GM12874 (cell line): Measurements from ENCODE around the gene MAD1L1.

Source experiments
- TF ChIP-seq, protein P1 (sequence below): IDR thresholded peaks from 2 replicates; pipeline ENCODE4 v1.5.1; 2011; ENCODE audit warnings: low read depth, mild to moderate bottlenecking, control low read depth, low read length, moderate library complexity; ENCODE audit not compliant: insufficient read depth

MAD1L1 gene

DNA sequence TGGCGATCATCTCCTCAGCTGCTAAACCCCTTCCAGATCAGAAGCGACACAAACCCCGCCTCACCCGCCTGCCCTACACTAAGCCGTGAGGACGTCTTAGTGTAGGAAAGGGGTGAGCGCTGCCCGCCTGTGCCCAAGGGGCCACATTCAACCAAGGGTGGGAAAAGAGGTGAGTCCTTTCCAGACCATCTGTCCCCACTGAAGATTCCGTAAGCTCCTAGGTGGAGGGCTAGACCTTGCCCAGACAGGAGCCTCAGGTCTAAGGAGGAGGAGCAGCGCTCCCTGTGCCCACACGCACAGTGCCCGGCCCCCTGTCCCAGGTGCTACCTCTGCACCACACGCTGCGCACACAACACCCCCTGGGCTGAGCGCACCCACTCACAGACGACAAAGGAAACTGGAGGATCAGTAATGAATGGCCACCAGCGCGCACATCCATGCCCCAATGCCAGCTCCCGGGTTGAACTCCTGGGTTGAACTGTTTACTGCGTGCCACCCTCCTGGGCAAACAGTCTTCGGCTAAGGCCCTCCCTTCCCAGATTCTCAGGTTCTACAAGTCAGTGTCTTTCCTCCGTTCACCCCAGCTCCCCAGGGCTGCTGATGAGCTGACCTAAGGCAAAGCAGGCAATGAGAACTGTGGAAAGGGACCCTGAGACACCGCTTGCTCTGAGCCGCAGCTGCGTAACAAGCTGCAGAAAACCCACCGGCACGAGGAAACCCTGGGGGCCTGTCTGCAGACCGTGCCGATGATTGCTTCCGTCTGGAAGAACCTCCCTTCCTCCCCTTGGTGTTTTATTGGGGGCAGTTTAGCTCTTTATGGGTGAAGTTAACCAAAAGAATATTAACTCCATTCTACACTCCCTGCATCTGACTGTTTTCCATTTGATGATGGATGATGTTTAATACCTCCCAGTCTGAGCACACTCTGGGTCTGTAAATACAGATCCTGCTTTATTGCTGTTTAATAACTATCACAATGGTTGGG is 185.9 kb downstream of the MAD1L1 start:
- TF ChIP-seq, protein P1, sequence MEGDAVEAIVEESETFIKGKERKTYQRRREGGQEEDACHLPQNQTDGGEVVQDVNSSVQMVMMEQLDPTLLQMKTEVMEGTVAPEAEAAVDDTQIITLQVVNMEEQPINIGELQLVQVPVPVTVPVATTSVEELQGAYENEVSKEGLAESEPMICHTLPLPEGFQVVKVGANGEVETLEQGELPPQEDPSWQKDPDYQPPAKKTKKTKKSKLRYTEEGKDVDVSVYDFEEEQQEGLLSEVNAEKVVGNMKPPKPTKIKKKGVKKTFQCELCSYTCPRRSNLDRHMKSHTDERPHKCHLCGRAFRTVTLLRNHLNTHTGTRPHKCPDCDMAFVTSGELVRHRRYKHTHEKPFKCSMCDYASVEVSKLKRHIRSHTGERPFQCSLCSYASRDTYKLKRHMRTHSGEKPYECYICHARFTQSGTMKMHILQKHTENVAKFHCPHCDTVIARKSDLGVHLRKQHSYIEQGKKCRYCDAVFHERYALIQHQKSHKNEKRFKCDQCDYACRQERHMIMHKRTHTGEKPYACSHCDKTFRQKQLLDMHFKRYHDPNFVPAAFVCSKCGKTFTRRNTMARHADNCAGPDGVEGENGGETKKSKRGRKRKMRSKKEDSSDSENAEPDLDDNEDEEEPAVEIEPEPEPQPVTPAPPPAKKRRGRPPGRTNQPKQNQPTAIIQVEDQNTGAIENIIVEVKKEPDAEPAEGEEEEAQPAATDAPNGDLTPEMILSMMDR = no peak

GRCh38 chr7:2045559-2046405 is 187.0 kb downstream of the MAD1L1 start:
- TF ChIP-seq, protein P1 = no peak

- TF ChIP-seq, protein P1 = no peak
These were observed 187.8 kb downstream of the MAD1L1 start for GRCh38 chr7:2044883-2045471.

DNA sequence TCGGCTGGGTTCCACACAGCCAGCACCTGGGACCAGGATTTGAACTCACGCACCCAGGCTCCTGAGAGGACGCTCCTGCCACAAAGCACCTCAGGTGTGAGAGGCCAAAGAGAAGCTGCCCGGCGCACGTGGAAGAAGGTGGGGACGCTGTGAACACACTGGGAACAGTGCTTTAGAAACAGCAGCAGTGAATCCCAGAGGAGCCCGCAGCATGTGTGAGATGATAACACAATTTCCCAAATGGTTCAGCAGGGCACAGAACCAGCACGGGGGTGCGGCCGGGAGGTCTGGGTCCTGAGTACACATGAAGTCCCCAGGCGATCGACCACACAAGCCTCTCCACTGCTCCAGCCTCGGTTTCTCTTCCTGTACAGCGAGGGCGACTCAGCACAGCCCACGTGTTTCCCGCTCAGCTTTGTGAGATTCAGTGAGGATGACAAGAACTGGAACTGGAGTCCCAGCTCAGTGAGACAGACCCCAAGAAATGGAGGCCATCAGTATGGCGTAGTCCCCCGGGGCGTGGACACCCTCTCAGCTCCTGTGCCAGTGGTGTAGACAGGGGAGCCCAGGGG is 188.3 kb downstream of the MAD1L1 start:
- TF ChIP-seq, protein P1 = no peak

GRCh38 chr7:2043316-2044039 is 189.3 kb downstream of the MAD1L1 start:
- TF ChIP-seq, protein P1 = no peak

DNA sequence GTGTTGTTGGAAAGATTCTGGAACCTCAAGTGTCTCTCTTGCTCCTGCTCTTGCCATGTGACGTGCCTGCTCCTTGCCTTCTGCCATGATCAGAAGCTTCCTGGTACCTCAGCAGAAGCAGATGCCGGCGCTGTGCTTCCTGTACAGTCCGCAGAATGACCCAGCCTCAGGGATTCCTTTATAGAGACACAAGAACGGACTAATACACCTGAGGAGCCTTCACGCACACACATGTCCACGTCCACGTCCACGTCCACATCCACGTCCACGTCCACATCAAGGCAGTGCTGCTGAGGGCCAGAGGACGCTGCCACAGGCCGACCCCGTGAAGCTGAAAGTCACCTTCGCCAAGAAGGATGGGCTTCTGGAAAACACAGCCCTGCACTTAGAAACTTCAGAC is 190.1 kb downstream of the MAD1L1 start:
- TF ChIP-seq, protein P1 = no peak
